GM12892 (cell line): ENCODE measurements around the gene CADM1.

ENCODE experiments used
- POLR2A ChIP-seq: IDR thresholded peaks from 2 replicates; pipeline ENCODE4 v1.6.1; 2011; ENCODE audit warnings: low read depth, low read length, control low read depth
- POLR2AphosphoS5 ChIP-seq: IDR thresholded peaks from 2 replicates; pipeline ENCODE4 v1.6.1; 2011; ENCODE audit warnings: low read depth, low read length, control low read depth
- TAF1 ChIP-seq: IDR thresholded peaks from 2 replicates; pipeline ENCODE4 v1.6.1; 2011; ENCODE audit warnings: low read depth, mild to moderate bottlenecking, control low read depth, low read length, borderline replicate concordance

- no peak for TF ChIP-seq POLR2A
- no peak for TF ChIP-seq POLR2AphosphoS5
- TF ChIP-seq TAF1: no peak
These were observed 350.4 kb downstream of the CADM1 start for GRCh38 chr11:115153731-115154354.
